HG03039 (cell line): Measurements from ENCODE around the gene SNX30.

Source experiments
- ATAC-seq: cut with Tn5 transposase; IDR thresholded peaks from one replicate; pipeline ENCODE4 v1.9.1; 2021; ENCODE audit warnings: mild to moderate bottlenecking, moderate library complexity; ENCODE audit not compliant: unreplicated experiment

SNX30 gene

DNA sequence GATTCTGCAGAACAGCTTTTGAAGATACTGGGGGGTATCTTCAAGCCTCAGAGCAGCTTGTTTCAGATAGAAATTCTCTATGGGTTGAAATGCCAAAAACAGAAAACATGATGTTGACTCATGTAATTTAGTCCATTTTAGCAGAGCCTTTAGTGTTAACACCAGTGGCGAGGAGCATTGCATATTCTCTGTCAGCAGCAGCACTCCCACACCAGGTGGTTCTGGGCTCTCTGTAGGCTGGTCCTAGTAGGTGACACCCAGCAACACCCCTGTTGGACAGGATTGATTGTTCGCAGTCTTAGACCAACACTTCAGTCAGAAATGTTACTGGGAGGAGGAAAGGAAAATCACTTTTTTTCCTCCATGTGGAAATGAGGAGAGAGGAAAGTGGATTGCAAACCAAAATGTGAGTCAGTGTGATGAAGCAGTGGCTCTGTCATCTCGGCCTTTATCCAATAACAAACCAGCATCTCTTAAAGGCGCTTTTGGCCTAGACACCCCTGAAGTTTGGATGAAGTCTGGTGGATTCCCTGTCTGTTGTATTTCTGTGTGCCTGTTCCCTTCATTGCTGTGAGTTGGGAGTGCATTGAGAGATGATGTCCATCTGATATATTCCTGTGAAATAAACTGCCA lies 123.3 kb downstream of the SNX30 start:
- ATAC-seq: no peak

DNA sequence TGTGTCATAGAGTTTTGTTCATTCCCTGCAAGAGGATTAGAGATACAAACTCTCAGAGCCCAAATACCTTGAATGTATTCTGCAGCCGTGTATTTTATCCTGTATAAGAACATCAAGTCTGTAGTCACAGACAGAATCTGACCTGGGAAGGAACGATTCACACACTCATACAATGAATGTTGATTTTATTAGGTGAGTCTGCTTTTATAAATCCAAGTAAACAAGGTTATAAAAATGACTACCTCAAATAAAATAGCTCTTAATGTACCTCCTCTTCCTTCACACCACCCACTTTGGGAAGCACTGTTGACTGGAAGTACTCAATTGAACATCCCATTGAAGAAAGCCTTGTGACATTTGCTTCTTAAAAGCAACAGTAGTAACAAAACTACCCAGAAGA lies 128.2 kb downstream of the SNX30 start:
- no peak for ATAC-seq

DNA sequence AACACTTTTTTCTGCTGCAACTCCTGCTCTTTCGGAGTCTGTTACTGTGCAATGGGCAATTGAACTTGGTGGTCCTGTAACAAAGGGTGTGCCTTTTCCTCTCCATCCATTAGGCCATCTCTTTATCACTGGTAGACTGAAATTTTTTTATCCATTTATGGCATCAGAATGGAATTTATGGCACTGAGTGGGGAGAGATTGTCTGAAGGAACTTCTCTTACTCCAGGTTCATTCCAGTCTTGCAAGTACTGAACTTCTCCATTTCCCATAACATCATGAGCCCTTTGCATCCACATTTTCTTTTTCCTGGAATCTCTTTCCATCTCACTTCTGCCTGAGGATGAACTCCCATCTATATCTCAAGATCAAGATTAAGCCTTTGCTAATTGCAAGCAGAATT lies 130.1 kb downstream of the SNX30 start:
- no peak for ATAC-seq

DNA sequence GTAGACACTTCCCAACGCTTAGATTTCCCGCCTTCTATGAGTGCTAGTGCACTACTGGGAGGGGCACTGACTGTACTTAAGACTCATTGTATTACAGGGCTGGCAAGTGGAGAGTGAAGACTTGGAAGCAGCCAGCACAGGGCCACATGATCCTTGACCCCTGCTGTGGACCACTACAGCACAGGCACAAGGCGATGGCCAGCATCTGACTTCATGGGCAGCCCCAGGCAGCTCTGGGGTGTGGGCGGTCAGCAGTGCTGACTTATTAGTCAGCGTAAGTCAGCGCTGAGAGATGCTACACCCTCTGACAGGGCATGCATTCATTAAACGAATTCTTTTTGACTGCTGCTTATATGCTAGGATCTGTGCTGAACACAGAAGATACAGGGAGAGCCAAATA lies 130.8 kb downstream of the SNX30 start:
- no peak for ATAC-seq

DNA sequence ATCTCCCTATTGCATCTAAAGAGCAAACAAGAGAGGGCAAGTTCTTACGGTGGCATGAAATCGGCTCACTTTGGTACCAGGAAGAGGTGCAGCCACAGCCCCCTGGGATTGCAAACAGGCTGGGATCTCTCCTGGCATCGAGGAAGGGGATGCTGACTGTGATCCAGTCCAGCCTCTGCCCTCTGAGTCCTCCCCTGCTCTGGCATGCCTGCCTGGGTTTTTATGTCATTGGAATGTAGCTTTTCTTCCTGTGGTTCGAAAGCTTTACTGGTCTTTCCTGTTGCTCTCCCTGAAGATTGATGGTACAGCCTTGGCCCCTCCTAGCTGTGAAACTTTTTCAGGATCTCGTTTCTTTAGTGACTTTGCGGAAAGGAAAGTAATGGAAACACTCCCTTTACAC lies 133.5 kb downstream of the SNX30 start:
- no peak for ATAC-seq

DNA sequence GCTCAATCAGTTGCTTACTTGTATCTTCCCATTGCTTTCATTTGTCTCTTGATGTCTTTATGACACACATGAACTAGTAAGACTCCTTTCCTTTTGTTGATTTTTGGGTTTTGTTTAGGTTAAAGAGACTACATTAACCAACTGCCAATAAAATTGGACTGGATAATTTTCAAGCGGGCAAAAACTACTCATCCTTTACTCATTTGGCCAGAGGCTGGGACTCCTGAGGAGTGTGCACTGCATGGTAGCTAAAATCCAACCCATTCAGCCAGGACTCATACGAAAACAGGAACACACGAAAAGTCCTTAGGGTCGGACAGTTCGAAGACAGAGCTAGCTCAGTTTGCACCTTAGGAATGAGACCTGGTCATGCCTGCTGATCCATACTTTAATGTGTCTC lies 134.2 kb downstream of the SNX30 start:
- ATAC-seq: no peak

DNA sequence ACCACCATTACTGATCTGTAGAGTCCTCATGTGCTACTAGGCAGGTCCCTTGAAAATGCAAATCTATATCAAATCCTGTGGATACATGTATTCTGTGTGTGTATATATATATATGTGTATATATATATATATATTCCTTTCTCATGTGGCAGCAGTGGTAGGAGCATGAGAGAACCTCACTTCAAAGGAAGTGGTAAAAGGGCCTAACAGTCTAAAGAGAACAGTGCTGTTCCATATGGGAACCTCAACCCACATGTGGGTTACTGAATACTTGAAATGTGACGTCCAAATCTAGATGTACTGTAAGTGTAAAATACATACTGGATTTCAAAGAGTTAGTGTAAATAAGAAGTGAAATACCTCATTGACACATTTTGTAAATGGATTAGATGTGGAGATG lies 134.8 kb downstream of the SNX30 start:
- ATAC-seq: no peak

DNA sequence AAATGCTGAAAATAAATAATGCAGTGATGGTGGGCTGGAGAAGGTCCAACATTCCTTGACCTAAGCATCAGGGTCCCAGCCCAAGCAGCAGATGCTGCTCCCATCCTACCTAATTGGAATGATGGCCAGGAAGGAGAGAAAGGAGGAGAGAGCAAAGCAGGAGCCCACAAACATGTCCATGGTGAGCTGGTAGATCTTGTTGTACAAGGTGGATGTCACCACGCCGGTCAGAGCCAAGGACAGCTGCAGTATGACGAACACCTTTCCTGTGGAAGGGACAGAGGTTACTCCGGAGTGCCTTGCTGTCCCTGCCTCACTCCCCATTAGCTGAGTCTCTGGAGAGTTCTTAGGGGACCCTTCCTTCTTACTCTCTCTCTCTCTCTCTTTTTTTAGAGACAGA lies 135.8 kb downstream of the SNX30 start:
- no peak for ATAC-seq

DNA sequence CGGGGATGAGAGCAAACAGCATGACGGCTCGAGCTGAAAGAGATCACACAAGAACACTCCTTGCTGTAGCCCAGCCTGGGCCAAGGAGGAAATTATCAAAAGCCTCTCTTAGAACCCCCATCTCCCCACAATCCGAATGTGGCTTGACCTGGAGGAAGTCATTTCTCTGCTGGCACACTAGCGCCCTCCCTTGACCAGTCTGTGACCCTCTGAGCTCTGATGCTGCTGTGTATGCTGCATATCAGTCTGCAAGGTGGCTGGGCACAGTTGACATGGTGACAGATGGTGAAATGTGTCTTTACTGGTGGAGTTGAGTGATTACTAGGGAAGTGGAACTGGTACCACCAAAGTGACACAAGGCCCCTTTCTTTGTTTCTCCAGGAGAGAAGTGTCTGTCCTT lies 136.8 kb downstream of the SNX30 start:
- no peak for ATAC-seq

DNA sequence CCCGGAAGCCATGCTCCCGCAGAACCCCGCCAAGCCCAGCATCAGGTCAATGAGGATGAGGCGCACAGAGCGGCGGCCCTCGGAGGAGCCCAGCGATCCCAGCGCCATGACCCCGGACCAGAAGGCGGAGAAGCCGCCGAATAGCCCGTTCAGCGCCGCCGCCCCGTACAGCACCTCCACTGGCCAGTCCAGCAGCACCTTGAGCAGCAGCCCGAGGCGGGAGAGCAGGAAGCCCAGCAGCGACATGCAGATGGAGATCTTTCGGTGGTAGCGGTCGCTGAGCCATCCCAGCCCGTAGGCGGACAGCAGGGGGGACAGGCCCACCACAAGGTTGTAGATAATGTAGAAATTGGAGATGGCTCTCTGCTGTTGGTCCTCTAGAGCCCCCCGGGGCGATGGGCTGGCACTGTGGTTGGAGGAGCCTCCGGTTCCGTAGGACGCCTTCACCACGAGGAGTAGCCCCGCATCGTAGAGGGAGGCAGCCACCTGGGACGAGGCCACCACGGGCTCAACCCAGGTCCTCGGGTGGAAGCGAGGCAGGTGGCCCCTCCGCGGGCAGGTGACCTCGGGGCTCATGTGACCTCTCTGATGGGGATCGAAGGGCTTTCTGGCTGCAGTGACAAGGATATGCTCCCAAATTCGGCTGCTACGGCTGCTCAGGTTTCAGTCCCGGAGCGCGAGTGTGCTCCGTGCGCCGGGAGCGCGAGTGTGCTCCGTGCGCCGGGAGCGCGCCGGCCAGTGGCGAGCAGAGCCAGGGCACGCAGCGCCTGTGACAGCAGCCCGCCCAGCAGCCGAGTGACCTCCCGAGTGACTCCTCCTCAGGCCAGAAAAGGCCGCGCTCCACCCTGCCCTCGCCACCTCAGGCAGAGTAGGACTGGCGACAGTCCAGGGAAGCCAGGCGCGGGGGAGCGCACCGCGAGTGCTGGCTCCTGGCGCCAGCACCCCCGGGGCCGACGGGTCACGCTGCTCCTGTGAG lies 139.8 kb downstream of the SNX30 start, which contains the start of gene SLC46A2:
Gene SLC46A2, minus strand, starts transcription at position 771 of the 976 bp plus-strand sequence. Its CDS starts 195 bp downstream, at position 576.
- ATAC-seq: no peak

DNA sequence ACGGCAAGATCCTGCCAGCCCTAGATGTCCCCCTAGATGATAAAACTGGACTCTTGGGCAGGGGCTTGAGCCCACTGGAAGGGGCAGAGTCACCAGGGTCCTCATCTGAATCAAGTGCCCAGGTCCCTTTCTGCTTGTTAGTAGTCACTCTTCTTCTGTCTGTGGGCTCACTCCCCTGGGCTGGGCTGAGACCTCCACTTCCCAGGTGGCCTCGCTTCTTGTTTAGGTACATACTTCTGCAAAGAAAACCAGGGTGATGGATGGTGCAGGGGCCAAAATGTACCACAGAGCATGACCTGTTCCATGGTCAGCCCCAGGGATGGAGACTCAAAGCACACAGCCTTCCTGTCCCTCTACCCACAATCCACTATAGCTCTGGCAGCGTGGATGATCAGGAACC lies 141.0 kb downstream of the SNX30 start:
- ATAC-seq: no peak

DNA sequence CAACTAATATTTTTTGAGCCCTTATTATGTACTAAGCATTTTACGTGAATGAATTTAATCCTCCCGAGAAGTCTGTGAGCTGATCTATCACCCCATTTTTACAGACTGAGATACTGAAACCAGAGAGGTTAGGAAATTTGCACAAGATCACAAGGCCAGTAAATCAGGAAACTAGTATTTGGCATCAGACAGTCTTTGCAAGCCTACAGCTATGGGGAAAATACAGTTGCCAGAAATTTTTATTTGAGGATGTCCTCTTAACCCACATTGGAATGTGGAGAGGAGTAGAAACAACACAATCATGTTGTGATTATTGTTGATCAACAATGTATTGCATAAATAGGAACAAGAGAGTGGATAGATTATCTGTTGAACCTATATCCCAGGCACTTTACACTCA lies 142.4 kb downstream of the SNX30 start:
- no peak for ATAC-seq

DNA sequence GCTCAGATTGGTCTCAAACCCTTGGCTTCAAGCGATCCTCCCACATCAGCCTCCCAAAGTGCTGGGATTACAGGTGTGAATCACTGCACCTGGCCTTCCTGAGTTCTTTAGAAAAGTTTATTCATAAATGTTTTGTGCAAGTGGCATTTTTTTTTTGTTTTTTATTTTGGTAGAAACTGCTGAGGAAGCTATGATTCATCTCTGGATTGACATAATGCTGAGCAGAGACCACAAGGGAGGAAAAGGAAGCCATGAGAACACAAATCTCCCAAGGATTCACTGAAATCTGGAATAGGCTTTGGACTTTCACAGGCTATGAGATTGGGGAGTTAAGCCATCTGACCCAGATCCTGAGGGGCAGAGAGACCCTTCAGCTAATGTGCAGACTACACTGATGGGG lies 143.5 kb downstream of the SNX30 start:
- no peak for ATAC-seq

DNA sequence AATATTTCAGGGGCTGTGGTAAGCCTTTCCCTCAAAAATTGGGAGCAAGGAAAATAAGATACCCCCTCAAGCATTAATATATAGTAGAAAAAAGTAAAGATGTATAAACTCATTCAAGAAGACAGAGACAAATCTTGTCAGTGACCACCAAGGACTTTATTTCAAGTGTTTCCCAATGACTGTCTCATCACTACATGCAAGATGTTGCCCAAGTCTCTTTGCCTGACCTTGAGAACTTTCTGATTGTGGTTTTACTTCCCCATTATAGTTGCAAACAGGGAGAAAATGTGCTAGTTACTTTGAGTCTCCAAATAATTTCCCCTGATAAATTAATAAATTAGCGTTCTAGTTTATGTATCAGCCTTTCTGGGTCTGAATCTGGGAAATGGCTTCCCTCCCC lies 144.1 kb downstream of the SNX30 start:
- ATAC-seq: no peak

DNA sequence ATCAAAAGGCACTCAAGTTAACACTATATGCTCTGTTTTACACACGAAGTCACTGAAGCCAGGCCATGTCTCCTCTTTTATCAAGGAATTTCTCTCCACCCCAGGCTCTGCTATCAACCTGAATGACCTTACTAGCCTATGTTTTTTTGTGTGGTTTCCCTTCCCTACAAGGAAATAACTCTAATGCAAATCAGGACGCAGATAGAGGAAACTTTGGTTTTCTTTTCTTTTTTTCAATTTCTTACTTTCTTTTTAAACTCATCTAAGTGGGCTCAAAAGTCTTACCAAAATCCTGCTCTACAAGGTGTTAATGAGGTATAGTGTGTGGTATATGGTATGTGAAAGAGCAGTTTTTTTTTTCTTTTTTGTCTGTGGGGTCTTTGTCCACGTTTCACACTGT lies 145.6 kb downstream of the SNX30 start:
- no peak for ATAC-seq

DNA sequence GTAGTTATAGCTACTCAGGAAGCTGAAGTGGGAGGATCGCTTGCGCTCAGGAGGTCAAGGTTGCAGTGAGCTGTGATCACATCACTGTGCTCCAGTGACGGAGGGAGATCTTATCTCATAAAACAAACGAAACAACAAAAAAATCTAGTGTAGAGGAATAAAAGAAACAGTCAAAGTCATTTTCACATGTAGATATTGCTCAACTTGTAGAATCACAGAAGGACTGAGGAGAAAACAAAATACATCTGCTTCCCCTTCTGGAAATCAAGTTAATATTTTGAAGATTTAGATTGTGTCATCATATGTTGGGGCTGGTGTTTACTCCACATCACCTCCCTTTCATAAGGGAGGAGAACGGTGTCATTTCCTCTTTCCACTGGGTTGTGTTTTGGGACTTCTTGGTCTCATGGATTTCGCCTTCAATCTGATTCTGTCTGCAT lies 148.3 kb downstream of the SNX30 start:
- no peak for ATAC-seq

DNA sequence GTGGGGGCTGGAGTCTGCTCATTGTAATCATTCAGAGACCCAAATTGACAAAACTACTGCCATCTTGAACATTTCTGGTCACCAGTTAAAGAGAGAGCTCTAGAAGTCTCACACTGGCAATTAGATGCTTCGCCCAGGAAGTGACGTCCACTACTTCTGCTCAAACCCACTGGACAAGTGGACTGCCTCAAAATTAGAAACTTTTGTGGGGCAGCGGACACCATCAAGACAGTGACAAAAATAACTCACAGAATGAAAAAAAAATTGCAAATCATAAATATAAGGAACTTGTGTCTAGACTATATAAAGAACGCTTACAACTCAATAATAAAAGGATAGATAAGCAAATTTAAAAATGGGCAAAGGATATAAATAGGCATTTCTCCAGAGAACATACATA lies 149.9 kb downstream of the SNX30 start:
- ATAC-seq: no peak

DNA sequence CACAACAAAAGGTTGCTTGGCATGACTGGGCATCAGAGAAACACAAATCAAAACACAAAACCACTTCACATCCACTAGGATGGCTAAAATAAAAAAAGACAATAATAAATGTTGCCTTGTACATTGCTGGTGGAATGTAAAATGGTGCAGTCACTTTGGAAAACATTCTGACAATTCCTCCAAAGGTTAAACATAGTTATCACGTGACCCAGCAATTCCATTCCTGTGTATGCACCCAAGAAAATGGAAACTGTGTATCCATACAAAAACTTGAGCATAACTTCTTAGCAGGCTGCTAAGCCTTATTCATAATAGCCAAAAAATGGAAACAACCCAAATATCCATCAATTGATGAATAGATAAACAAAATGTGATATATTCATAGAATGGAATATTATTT lies 150.3 kb downstream of the SNX30 start:
- no peak for ATAC-seq

DNA sequence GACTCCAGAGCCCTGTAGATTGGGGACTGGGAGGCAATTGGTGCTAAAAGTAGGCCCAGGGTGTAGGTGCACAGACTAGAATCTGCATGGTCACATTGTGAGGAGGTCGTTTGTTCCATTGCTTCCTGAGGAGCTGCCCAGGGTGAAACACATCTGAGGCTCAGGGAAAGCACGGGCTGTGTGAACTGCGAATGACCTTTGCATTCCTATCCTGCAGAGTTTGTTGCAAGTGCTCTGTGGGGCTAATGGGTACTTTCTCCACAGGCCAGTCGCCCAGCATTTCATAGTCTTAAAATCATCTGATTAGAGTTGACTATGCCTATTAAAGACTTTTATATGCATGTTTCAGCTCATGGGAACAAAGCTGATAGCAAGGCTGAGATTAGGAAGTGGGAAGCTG lies 154.5 kb downstream of the SNX30 start:
- no peak for ATAC-seq

DNA sequence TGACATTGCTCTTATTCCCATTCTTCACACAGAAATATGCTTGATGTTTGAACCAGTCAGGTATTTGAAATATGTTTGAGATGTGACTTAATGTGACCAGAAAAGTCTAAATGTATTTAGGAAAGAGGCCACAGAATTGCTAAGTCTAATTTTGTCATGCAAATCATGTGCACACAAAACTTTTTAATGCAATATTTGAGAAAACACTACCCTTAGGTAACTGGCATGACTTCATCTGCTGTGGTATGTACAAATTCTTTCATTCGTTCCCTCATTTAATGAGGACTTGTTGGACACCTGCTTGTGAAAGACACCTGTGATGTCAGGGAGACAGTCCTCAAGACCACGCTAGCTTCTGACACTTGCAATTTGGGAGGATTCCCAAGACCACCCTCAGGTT lies 161.2 kb downstream of the SNX30 start:
- ATAC-seq: no peak

DNA sequence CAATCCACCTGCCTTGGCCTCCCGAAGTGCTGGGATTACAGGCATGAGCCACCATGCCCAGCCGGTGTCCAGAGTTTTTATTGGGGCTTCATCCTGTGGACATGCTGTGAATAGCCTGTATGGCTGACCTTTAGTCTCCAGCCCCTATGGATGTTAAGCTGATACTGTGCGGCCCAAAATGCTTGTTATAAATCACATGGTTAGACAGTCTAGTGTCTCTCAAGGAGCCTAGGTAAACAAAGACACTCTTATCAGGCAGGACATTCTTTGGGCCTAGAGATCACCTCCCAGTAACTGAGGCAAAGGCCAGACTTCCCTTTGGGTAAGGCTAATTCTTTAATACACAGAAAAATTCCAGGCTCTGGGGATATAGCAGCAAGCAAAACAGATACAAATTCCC lies 162.1 kb downstream of the SNX30 start:
- ATAC-seq: no peak

DNA sequence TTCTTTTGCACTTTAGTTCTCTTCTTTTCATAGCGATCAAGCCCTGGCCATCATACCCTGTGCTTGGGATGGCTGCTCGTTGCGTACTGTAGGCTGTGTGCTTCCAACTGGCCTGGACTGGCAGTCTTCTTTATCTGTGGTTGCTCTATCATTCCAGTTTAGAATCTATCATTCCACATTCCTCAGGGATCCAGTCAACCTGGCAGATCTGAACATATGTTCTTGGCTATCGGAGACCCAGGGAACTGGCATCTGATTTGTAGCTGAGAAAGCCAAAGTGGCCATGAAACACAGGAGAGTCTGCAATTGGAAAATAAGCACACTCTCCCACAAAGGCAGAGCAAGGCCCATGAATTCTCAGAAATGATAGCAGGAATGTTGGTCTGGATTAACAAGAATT lies 162.8 kb downstream of the SNX30 start:
- ATAC-seq: no peak
